SJSA1 (cell line): Measurements from ENCODE around the gene INO80E. TPM values are rescaled to one million over a fixed set of nuclear protein-coding genes. Genes with fewer than 3 reads are reported as not detected.

Source experiments
- DNase-seq, 2 experiments: peaks; one replicate each; pipeline ENCODE4 v3.0.0-alpha.2; 2015 to 2020; ENCODE audit warnings: low spot score in 2 of 2, low read depth in 1 of 2
- H3K27ac ChIP-seq: fragments of 250-450 bp; sonication (Bioruptor Pico); 2 replicates; pipeline ENCODE4 v1.5.1; 2020; ENCODE audit warnings: mild to moderate bottlenecking, moderate library complexity
- H3K27me3 ChIP-seq: fragments of 250-450 bp; sonication (Bioruptor Pico); replicated peaks from 2 replicates; pipeline ENCODE4 v1.5.1; 2020; ENCODE audit warnings: mild to moderate bottlenecking, moderate library complexity
- H3K36me3 ChIP-seq: fragments of 250-450 bp; sonication (Bioruptor Pico); 2 replicates; pipeline ENCODE4 v1.5.1; 2020; ENCODE audit warnings: mild to moderate bottlenecking
- H3K4me1 ChIP-seq: fragments of 250-450 bp; sonication (Bioruptor Pico); replicated peaks from 2 replicates; pipeline ENCODE4 v1.6.1; 2021; ENCODE audit warnings: mild to moderate bottlenecking
- H3K4me3 ChIP-seq: fragments of 250-450 bp; sonication (Bioruptor Pico); 2 replicates; pipeline ENCODE4 v1.5.1; 2020; ENCODE audit warnings: mild to moderate bottlenecking
- H3K9me3 ChIP-seq: fragments of 250-450 bp; sonication (Bioruptor Pico); replicated peaks from 2 replicates; pipeline ENCODE4 v1.5.1; 2020; ENCODE audit warnings: mild to moderate bottlenecking
- total RNA-seq: library from RNA; depleted of rRNA; stranded (reverse); fragments of >200 nt; shearing (Covaris generic); gene quantifications from 2 replicates; pipeline ENCODE4 v1.2.3, GENCODE V29; 2014

INO80E gene
- total RNA-seq, 1 experiment from 2014 or later = 93.4 TPM

DNA sequence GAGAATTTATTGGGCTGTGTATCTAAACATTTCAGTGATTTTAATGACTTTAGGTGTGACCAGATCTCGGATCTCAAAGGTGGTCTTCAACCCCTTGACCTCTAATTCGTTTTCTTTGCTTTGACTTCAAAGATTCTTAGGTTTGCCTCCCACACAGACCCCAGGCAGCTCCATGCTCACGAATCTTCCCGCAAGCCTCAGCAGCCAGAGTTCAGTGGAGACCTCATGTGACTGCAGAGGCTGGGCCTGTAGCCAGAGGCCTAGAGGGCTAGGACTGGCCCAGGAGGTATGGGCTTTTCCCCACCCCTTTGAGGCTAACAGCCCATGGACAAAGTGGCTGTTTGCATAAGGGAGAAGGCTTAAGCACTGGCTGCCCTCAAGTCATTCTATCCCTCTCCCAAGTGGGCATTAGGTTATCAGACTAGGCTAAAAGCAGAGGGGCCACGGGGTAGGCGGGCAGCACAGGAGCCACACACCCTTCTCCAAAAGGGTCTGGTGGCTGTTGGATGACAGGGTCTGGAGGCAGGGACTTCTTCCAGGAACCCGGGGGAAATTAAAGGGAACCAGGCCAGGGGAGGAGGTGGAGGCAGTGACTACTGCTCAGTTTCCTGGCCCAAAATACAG lies 3.6 kb upstream of the INO80E start:
- H3K4me3 ChIP-seq = no peak overlapping the region
- H3K36me3 ChIP-seq = peaks cover 84% of the 10 kb centered on the region
- no peak for DNase-seq
- H3K9me3 ChIP-seq = no peaks in the 10 kb centered on the region
- peaks cover 22% of the 10 kb centered on the region for H3K4me1 ChIP-seq
- no peak overlapping the region for H3K27ac ChIP-seq
- no peaks in the 10 kb centered on the region for H3K27me3 ChIP-seq

DNA sequence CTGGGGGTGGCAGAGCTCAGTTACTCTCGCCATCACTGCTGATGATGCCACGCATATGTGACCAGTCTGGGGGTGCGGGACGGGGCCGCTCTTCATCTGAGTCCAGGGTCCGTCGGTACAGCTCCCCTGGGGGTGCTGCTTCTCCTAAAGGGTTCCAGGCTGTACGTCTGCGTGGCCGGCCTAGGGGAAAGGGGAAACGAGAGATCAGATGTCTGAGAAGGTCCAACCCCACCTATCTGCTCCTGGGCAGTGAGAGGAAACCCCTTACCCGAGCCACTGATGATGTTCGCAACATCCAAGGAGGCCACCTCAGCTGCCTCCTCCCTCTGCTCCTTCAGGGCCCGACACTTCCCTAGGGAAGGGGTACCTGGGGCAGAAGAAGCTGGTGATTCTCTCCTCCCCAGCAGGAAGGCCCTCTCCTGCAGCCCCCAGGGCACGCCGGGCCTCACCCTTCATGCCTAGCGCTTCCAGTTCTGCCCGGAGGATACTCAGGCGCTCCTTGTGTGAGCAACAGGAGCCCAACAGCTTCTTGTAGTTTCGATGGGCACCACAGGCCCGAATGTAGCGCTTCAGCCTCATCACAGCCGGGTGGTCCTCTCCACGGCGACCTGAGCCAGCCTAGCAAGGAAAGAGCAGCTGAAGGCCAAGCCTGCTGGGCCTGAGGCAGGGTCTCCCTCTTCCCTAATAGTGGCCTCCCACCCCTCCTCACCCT lies 2.7 kb upstream of the INO80E start:
- Histone ChIP-seq H3K4me1 (peaks cover 22% of the 10 kb centered on the region), H3K27me3 (no peaks in the 10 kb centered on the region), H3K27ac (no peak overlapping the region), H3K36me3 (peaks cover 82% of the 10 kb centered on the region), H3K4me3 (no peak overlapping the region), H3K9me3 (no peaks in the 10 kb centered on the region)
- DNase-seq = no peak

DNA sequence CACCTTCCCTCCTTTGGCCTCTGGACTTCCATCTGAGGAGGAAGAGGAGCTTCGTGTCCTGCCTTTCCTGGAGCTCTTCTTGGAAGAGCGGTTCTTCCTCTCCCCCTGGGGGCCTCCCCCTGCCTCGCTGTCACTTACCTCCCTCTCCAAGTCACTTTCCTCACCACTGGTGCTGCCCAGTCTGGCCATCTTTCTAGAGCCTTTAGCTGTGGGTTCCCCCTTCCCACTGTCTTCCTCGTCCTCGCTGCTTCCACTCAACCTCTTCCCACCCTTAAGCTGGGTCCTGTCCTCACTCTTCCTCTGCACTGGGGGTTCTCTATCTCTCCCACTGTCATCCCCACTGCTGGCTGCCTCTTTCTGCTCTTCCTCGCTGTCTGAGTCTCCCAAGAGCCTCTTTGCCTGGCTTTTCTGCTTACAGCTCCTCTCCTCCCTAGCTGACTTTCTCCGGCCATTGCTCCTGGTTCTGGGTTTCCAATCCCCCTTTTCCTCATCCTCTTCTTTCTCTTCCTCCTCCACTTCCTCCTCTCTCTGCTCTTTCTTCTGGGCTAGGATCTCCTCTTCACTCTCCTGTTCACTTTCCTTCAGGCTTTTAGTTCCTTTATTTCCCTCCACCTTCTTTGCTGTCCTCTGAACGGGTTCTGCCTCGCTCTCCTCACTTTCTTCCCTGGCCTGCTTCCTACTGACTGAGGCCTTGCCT lies 2.0 kb upstream of the INO80E start:
- H3K4me3 ChIP-seq = peak overlapping the region; percentile 55; the same call in 1 of the 2 replicates
- no peaks in the 10 kb centered on the region for H3K27me3 ChIP-seq
- no peaks in the 10 kb centered on the region for H3K9me3 ChIP-seq
- peaks cover 77% of the 10 kb centered on the region for H3K36me3 ChIP-seq
- no peak for DNase-seq
- H3K4me1 ChIP-seq = peaks cover 22% of the 10 kb centered on the region
- H3K27ac ChIP-seq = no peak overlapping the region; the same call in 1 of the 2 replicates

DNA sequence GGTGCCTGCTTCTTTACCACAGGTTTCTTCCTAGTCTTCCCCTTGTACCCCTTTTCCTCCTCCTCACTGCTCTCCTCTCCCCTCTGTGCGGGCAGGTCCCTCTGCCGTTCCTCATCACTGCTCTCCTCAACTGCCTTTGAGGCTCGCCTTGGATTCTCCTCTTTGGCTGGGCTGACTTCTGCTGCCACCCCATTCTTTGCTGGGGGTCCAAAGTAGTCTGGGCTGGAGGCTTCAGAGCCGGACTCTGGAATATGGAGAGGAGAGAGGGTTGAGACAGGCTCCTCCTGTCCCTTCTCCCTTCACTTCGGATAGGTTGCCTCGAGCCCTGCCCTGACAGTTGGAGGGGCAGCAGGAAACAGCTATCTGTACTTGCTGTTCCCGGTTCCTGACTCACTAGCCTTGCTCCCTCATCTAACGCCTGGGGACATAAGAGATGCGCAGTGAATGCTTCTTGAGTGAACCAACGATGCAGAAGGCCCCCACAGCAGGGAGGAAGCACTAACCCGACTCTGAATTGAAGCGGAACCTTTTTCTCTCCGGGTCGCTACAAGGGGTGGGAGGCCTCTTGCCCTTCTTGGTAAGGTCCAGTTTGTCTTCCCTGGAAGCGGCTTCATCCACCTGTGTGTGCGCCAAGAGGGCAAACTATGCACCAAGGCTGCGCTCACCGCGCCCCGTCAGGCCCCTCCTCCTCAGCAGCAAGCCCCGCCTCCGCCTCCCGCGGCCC lies 1.3 kb upstream of the INO80E start:
- Histone ChIP-seq H3K27ac (peak overlapping the region; percentile 97), H3K9me3 (no peaks in the 10 kb centered on the region), H3K4me1 (peaks cover 22% of the 10 kb centered on the region), H3K36me3 (peaks cover 75% of the 10 kb centered on the region), H3K27me3 (no peaks in the 10 kb centered on the region), H3K4me3 (peak overlapping the region; percentile 55)
- DNase-seq = peak in 1 of 2 experiments; percentile 63

DNA sequence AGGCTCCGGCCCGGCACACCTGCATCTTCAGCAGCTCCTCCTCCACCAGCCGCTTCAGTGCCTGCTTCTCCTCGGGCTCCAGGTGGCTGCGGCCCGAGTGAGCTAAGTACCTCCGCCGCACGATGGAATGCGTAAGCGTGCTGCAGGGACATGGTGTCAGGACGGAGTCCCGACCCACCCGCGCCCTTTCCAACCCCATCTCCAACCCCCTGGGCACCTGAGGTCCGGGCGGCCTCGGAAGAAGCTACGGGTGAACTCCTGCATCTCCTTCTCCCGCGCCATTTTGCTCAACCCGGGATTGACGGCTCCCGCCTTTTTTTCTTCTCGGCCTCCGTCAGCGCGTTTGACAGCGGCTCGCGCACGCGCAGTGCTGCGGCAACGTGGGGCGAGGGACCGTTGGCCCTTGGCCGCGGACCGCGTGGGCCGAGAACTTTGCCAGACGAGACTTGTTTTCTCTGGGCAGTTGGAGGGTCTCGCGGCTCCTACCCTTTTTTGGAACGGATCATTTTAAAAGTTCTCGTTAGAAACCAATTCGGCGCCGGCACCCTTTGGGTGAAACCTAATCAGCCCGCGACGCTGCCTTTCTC lies 624 bp upstream of the INO80E start, which contains the start of gene HIRIP3:
Gene HIRIP3 (minus strand): TSS at position 294 of the 587 bp plus-strand sequence. CDS start 12 bp downstream, at position 282.
- peaks cover 74% of the 10 kb centered on the region for H3K36me3 ChIP-seq
- H3K4me3 ChIP-seq = peak within 1 kb of the TSS; percentile 55
- peaks cover 22% of the 10 kb centered on the region for H3K4me1 ChIP-seq
- peak; percentile 89 to 90 for DNase-seq
- no peaks in the 10 kb centered on the region for H3K27me3 ChIP-seq
- peak within 1 kb of the TSS; percentile 97 for H3K27ac ChIP-seq
- H3K9me3 ChIP-seq = no peaks in the 10 kb centered on the region

DNA sequence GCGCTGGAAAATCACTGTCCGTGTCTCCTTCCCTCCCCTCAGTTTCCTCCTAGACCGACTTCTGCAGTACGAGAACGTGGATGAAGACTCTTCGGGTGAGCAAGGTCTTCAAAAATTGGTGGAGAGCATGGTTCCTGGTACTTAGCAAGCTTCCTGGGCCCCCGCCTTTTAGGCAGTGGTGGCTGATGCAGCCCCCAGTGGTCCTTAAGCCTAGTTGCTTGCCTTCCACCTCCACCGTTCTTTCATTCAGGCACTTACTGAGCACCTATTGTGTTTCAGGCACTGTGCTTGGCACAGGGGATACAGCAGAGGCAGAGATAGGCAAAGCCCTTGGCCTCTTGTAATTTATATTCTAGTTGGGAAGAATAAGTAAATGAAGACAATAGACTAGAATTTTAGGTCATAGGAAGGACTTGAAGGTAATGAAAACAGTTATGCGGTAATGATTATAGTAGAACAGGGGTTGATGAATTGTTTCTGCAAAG lies 767 bp downstream of the INO80E start:
- DNase-seq = no peak
- Histone ChIP-seq H3K36me3 (peaks cover 76% of the 10 kb centered on the region), H3K4me1 (peaks cover 22% of the 10 kb centered on the region), H3K9me3 (no peaks in the 10 kb centered on the region), H3K4me3 (peak overlapping the region; percentile 55), H3K27me3 (no peaks in the 10 kb centered on the region), H3K27ac (no peak overlapping the region)

DNA sequence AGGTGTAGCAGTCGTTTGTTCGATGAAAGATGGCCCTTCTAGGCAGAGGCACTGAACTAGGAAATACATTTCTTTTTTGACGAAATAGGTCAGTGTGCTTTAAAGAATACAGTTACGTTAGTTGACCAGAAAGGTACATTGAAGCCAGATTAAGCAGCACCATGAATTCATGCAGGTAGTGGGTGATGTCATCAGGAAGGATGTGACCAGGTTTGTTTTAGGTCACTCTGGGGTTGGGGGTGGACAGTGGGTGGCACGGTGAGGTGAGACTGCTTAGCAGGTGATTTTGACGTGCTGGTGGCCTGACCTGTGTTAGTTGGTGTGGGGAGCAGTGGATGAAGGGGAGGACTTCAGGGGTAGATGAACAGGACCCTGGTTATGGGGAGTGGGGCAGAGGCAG lies 3.6 kb downstream of the INO80E start:
- Histone ChIP-seq H3K27ac (no peak overlapping the region), H3K4me1 (peaks cover 16% of the 10 kb centered on the region), H3K9me3 (no peaks in the 10 kb centered on the region), H3K27me3 (no peaks in the 10 kb centered on the region), H3K4me3 (no peak overlapping the region), H3K36me3 (peaks cover 62% of the 10 kb centered on the region)
- no peak for DNase-seq

DNA sequence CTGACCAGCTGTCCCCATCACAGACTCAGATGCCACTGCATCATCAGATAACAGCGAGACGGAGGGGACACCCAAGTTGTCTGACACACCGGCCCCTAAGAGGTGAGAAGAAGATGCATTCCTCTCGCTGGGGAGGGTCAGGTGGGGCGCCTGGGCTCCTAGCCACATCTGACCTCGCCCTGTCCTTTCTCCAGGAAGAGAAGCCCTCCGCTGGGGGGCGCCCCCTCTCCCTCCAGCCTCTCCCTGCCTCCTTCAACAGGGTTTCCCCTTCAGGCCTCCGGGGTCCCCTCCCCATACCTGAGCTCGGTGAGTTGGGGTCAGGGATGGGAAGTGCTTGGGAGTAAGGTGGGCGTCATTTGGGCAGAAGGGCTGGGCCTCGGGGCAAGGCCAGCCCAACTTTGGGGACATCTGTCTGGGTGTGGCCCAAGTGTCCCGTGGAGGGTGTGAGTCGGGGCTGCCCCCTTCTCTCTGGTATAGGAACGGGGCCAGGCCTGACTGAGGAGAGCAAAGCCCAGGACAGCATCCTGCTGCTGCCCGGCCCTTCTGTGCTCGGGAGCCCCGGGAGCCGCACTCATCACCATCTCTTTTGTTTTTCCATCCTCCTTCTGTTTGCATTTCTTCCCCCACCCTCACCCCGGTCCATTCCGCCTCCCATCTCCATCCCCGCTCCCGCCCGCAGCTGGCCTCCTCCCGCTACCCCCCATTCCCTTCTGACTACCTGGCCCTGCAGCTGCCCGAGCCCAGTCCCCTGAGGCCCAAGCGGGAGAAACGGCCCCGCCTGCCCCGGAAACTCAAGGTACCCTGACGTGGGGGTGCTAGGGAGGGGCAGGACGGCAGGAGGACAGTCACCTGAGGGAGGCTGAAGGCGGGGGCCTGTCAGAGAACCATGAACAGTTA lies 4.9 kb downstream of the INO80E start:
- Histone ChIP-seq H3K27me3 (no peaks in the 10 kb centered on the region), H3K36me3 (peaks cover 61% of the 10 kb centered on the region)
- DNase-seq = no peak

DNA sequence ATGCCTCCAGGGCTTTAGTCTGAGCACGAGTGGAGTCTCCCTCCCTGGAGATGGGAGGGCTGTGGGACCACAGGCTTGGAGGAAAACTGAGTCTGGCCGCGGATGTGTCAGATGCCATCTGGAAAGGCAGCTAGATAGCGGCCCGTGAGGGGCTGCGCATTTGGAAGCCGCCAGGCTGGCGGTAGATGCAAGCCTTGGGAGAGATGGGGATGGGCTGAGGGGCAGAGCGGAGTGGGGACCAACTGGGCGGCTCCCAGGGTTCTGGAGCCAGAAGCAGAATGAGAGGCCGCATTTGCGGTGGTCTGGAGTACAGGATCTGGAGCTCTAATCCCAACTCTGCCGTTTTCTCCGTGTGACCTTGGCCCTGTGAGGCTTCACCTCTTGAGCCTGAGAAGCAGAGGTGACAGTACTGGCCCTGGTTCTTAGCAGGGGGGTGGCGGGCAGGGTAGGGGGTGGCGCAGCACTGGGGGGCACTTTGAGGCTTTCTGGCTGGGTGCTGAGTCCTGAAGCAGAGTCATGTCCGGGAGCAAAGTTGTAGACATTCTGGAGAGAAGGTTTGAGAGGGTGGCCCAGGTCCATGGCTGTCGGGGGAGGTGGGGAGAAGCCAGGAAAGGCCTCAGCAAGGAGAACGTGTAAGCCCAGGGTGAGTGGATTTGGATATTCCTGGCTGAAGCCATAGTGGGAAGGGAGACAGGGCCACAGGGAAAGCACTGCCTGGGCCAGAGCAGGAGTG lies 6.7 kb downstream of the INO80E start:
- Histone ChIP-seq H3K4me3 (no peak overlapping the region), H3K9me3 (no peaks in the 10 kb centered on the region), H3K36me3 (peaks cover 48% of the 10 kb centered on the region), H3K4me1 (no peaks in the 10 kb centered on the region), H3K27ac (no peak overlapping the region), H3K27me3 (no peaks in the 10 kb centered on the region)
- no peak for DNase-seq

More for the DNA sequence above, 4.9 kb downstream of the INO80E start:
- no peak overlapping the region for H3K4me3 ChIP-seq
- no peak overlapping the region for H3K27ac ChIP-seq
- peaks cover 5% of the 10 kb centered on the region for H3K4me1 ChIP-seq
- no peaks in the 10 kb centered on the region for H3K9me3 ChIP-seq

DNA sequence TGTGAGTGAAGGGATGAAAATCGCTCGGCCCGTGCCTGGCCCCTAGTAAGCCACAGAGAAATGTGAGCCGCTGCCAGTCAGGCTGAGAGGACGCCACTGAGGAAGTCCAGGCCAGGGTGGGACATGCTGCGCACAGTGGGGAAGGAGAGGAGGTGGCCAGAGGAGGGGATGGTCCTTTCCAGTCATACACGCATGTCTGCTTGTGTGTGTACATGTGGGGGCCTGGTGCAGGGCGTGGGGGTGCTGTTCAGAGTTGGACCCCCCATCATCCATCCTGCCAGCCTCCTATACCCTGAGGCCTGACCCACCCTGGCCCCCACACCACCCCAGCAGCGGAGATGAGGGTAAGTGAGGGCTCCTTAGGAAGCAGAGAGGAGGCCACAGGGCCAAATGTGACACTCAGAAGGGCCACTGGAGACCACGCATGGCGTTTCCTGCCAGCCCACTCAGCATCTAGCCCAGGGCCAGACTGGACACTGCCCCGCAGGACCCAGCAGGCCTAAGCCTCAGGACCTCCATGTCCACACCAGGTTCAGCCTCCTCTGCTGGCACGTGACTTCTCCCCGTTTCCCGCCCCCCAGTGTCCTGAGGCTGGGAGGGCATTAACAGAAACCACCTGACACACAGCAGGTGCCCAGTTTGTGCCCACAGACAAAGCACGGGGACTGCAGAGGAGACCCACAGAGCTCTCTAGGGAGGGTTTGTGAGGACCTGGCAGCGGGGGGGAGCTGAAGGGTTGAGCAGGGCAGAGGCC lies 7.8 kb downstream of the INO80E start:
- no peak overlapping the region for H3K27ac ChIP-seq
- H3K9me3 ChIP-seq = no peaks in the 10 kb centered on the region
- no peaks in the 10 kb centered on the region for H3K4me1 ChIP-seq
- peaks cover 42% of the 10 kb centered on the region for H3K36me3 ChIP-seq
- DNase-seq = no peak
- H3K4me3 ChIP-seq = no peak overlapping the region
- no peaks in the 10 kb centered on the region; the same call in 1 of the 2 replicates for H3K27me3 ChIP-seq

DNA sequence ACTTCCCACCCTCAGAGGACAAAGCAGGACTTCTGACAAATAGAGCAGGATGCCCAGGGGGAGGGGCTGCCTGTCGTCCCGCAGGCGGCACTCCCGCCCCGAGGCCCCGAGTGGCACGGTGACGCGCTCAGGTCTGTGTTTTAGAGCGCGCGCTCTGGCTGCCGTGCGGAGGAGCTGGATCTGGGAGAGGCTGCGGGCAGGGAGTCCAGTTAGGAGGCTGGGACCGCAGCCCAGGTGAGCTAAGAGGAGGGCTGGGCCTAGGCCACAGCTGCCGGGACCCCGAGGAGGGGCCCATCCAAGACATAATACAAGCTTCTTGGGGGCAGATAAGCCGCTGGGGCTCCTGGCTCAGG lies 8.4 kb downstream of the INO80E start:
- peaks cover 40% of the 10 kb centered on the region for H3K36me3 ChIP-seq
- H3K4me3 ChIP-seq = no peak overlapping the region
- H3K27me3 ChIP-seq = no peaks in the 10 kb centered on the region; the same call in 1 of the 2 replicates
- H3K9me3 ChIP-seq = no peaks in the 10 kb centered on the region
- DNase-seq = no peak
- H3K27ac ChIP-seq = no peak overlapping the region
- no peaks in the 10 kb centered on the region for H3K4me1 ChIP-seq
